Muscle layer of duodenum (tissue), 2 donors: Measurements from ENCODE around the gene CHIT1.
"Not testable (repeated sequence)": the region's sequence is repeated elsewhere in the genome, so short reads cannot be mapped to it uniquely, and the experiment has no call there.

ENCODE experiments used
- H3K27ac ChIP-seq: one replicate; pipeline ENCODE4 v1.7.0; 2013; ENCODE audit warnings: mild to moderate bottlenecking, low read length
- H3K27me3 ChIP-seq: one replicate; pipeline ENCODE4 v1.7.0; 2013; ENCODE audit warnings: low read depth, mild to moderate bottlenecking, control low read depth, low read length
- H3K36me3 ChIP-seq, 2 donors: one replicate each; pipeline ENCODE4 v1.7.0; 2013; ENCODE audit warnings: low read length in 2 of 2, control low read depth in 1 of 2, mild to moderate bottlenecking in 1 of 2; ENCODE audit not compliant: insufficient read depth in 2 of 2, control insufficient read depth in 1 of 2
- H3K4me1 ChIP-seq, 2 donors: one replicate each; pipeline ENCODE4 v1.7.0; 2013; ENCODE audit warnings: low read length in 2 of 2, mild to moderate bottlenecking in 2 of 2, control low read depth in 1 of 2, moderate library complexity in 1 of 2; ENCODE audit not compliant: insufficient read depth in 2 of 2, control insufficient read depth in 1 of 2
- H3K4me3 ChIP-seq, 2 donors: one replicate each; pipeline ENCODE4 v1.7.0; 2013; ENCODE audit warnings: low read length in 2 of 2, low read depth in 1 of 2, mild to moderate bottlenecking in 1 of 2
- H3K9me3 ChIP-seq, 2 donors: one replicate each; pipeline ENCODE4 v1.7.0; 2013; ENCODE audit warnings: low read length in 2 of 2, control low read depth in 1 of 2, mild to moderate bottlenecking in 1 of 2; ENCODE audit not compliant: control insufficient read depth in 1 of 2
- donor health status: healthy.

CHIT1 gene

DNA sequence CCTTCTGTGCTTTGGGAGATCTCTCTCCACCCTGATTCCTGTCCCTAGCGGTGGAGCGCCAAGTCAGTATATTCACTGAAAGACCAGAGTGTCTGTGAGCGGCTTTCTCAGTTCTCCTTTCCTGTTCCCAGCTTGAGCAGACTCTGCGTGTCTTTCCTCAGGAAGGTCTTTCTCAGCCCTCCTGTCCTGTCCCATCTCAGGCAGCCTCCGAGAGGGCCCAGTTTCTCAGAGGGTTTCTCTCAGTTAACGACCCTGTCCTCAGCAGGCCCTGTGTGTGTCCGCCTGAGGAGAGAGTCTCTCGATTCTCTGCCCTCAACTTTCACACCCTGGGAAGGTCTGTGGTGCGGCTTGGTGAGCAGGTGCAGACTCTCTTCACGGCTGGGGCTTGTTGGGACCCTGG is 34.0 kb upstream of the CHIT1 start:
- Histone ChIP-seq H3K27ac (no peak overlapping the region), H3K36me3 (no peaks in the 10 kb centered on the region), H3K4me1 (no peaks in the 10 kb centered on the region), H3K9me3 (no peaks in the 10 kb centered on the region), H3K4me3 (no peak overlapping the region), H3K27me3 (no peaks in the 10 kb centered on the region)

GRCh38 chr1:203256636-203257035 is 27.2 kb upstream of the CHIT1 start:
- not testable (repeated sequence) for H3K4me1 ChIP-seq, H3K36me3 ChIP-seq, H3K9me3 ChIP-seq, H3K27ac ChIP-seq, H3K27me3 ChIP-seq, H3K4me3 ChIP-seq

- H3K27me3 ChIP-seq, H3K36me3 ChIP-seq, H3K4me1 ChIP-seq, H3K9me3 ChIP-seq, H3K27ac ChIP-seq, H3K4me3 ChIP-seq: not testable (repeated sequence)
These were observed 25.3 kb upstream of the CHIT1 start for GRCh38 chr1:203254782-203255181.

DNA sequence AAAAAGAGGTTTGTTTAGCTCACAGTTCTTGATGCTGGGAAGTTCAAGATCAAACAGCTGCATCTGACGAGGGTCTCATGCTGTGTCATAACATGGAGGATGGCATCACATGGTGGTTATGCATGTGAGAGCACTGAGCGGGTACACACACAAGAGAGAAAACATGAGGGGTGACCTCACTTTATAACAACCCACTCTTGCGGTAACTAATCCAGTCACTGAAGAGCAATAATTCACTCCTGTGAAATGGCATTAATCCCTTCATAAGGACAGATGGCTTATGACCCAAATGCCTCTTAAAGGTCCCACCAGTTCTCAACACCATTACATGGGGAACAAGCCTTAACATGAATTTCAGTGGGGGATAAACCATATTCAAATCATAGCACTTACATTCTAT is 23.2 kb upstream of the CHIT1 start:
- Histone ChIP-seq H3K36me3 (no peaks in the 10 kb centered on the region), H3K27me3 (no peaks in the 10 kb centered on the region), H3K27ac (no peak overlapping the region)

DNA sequence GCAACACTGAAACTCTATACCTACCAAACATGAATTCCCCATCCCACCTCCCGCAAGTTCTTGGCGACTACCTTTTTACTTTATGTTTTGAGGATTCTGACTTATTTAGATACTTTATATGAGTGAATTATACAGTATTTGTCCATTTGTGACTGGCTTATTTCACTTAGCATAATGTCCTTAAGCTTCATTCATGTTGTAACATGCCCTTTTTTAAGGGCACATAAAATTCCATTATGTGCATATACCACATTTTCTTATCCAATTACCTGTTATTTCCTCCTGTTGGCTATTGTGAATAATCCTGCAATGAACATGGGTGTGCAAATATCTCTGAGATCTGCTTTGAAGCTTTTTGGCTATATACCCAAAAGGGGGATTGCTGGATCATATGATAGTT is 22.0 kb upstream of the CHIT1 start:
- no peaks in the 10 kb centered on the region for H3K27me3 ChIP-seq
- H3K36me3 ChIP-seq = no peaks in the 10 kb centered on the region
- no peak overlapping the region for H3K4me3 ChIP-seq
- no peak overlapping the region for H3K27ac ChIP-seq
- peaks cover 0 to 8% of the 10 kb centered on the region in 2 donors for H3K9me3 ChIP-seq
- H3K4me1 ChIP-seq = no peaks in the 10 kb centered on the region

More for the DNA sequence above, 23.2 kb upstream of the CHIT1 start:
- no peaks in the 10 kb centered on the region for H3K4me1 ChIP-seq
- H3K9me3 ChIP-seq = peaks cover 0 to 8% of the 10 kb centered on the region in 2 donors
- H3K4me3 ChIP-seq = no peak overlapping the region

GRCh38 chr1:203250911-203251310 is 21.4 kb upstream of the CHIT1 start:
- H3K27me3 ChIP-seq = no peaks in the 10 kb centered on the region
- no peak overlapping the region for H3K4me3 ChIP-seq
- H3K36me3 ChIP-seq = no peaks in the 10 kb centered on the region
- H3K9me3 ChIP-seq = peaks cover 0 to 8% of the 10 kb centered on the region in 2 donors
- H3K4me1 ChIP-seq = no peaks in the 10 kb centered on the region
- H3K27ac ChIP-seq = no peak overlapping the region

- Histone ChIP-seq H3K4me3 (no peak overlapping the region), H3K9me3 (no peaks in the 10 kb centered on the region), H3K27ac (no peak overlapping the region), H3K4me1 (no peaks in the 10 kb centered on the region), H3K27me3 (no peaks in the 10 kb centered on the region), H3K36me3 (no peaks in the 10 kb centered on the region)
These were observed 15.3 kb upstream of the CHIT1 start for GRCh38 chr1:203244776-203245175.

- H3K4me3 ChIP-seq, H3K36me3 ChIP-seq, H3K4me1 ChIP-seq, H3K9me3 ChIP-seq, H3K27me3 ChIP-seq, H3K27ac ChIP-seq: not testable (repeated sequence)
These were observed 12.2 kb upstream of the CHIT1 start for GRCh38 chr1:203241708-203242107.

GRCh38 chr1:203239526-203240305 is 10.2 kb upstream of the CHIT1 start:
- H3K36me3 ChIP-seq = no peaks in the 10 kb centered on the region
- H3K4me3 ChIP-seq = no peak overlapping the region
- H3K27me3 ChIP-seq = no peaks in the 10 kb centered on the region
- no peaks in the 10 kb centered on the region for H3K4me1 ChIP-seq
- no peak overlapping the region for H3K27ac ChIP-seq
- peaks cover 0 to 9% of the 10 kb centered on the region in 2 donors for H3K9me3 ChIP-seq

DNA sequence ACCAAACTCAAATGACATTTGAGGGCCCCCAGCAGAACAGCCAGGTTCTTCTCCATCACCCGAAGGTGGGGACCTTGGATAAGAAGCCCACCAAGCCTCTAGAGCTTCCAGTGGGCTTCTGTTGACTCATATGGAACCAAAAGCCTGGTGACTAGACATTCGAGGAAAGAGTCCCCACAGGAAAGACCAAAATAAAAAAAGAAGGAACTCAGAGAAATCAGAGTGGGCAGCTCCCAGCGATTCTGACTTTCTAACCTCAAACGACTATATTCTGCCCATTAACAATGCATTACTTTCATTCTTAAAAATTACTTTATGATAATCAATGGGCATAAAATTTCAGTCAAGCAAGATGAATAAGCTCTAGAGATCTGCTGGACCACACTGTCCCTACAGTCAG is 9.6 kb upstream of the CHIT1 start:
- Histone ChIP-seq H3K4me3 (no peak overlapping the region), H3K27ac (no peak overlapping the region), H3K9me3 (peaks cover 0 to 9% of the 10 kb centered on the region in 2 donors), H3K36me3 (no peaks in the 10 kb centered on the region), H3K27me3 (no peaks in the 10 kb centered on the region), H3K4me1 (no peaks in the 10 kb centered on the region)

- Histone ChIP-seq H3K9me3 (peaks cover 0 to 9% of the 10 kb centered on the region in 2 donors), H3K36me3 (no peaks in the 10 kb centered on the region), H3K4me1 (no peaks in the 10 kb centered on the region), H3K4me3 (no peak overlapping the region), H3K27ac (no peak overlapping the region), H3K27me3 (no peaks in the 10 kb centered on the region)
These were observed 9.1 kb upstream of the CHIT1 start for GRCh38 chr1:203238535-203238934.

GRCh38 chr1:203234901-203235300 is 5.4 kb upstream of the CHIT1 start:
- H3K27ac ChIP-seq, H3K27me3 ChIP-seq, H3K9me3 ChIP-seq: not testable (repeated sequence)

More at GRCh38 chr1:203234901-203235300, 5.4 kb upstream of the CHIT1 start:
- not testable (repeated sequence) for H3K36me3 ChIP-seq, H3K4me1 ChIP-seq, H3K4me3 ChIP-seq
